GM18505 (cell line): ENCODE measurements around the gene TRABD.

ENCODE experiments used
- ATAC-seq: cut with Tn5 transposase; IDR thresholded peaks from one replicate; pipeline ENCODE4 v1.9.1; 2021; ENCODE audit not compliant: unreplicated experiment
- POLR2A ChIP-seq: IDR thresholded peaks from 4 replicates; pipeline ENCODE4 v1.6.1; 2011; ENCODE audit warnings: borderline replicate concordance; ENCODE audit not compliant: insufficient read depth, insufficient read length; ENCODE audit errors: extremely low read depth

TRABD gene

GRCh38 chr22:50175921-50176849, 9.5 kb upstream of the TRABD start:
- no peak for TF ChIP-seq POLR2A
- no peak for ATAC-seq

- no peak for ATAC-seq
- TF ChIP-seq POLR2A: no peak
Measured at GRCh38 chr22:50176850-50177536, 8.7 kb upstream of the TRABD start.

GRCh38 chr22:50177537-50178470, 7.9 kb upstream of the TRABD start:
- no peak for ATAC-seq
- TF ChIP-seq POLR2A: no peak

GRCh38 chr22:50178471-50178864, 7.2 kb upstream of the TRABD start:
- no peak for ATAC-seq
- no peak for TF ChIP-seq POLR2A

- ATAC-seq: no peak
- no peak for TF ChIP-seq POLR2A
Measured at GRCh38 chr22:50178871-50179869, 6.5 kb upstream of the TRABD start.

- TF ChIP-seq POLR2A: no peak
- ATAC-seq: no peak
Measured at GRCh38 chr22:50179937-50180726, 5.6 kb upstream of the TRABD start.

GRCh38 chr22:50180727-50181521, 4.8 kb upstream of the TRABD start:
- ATAC-seq: no peak
- TF ChIP-seq POLR2A: no peak

DNA sequence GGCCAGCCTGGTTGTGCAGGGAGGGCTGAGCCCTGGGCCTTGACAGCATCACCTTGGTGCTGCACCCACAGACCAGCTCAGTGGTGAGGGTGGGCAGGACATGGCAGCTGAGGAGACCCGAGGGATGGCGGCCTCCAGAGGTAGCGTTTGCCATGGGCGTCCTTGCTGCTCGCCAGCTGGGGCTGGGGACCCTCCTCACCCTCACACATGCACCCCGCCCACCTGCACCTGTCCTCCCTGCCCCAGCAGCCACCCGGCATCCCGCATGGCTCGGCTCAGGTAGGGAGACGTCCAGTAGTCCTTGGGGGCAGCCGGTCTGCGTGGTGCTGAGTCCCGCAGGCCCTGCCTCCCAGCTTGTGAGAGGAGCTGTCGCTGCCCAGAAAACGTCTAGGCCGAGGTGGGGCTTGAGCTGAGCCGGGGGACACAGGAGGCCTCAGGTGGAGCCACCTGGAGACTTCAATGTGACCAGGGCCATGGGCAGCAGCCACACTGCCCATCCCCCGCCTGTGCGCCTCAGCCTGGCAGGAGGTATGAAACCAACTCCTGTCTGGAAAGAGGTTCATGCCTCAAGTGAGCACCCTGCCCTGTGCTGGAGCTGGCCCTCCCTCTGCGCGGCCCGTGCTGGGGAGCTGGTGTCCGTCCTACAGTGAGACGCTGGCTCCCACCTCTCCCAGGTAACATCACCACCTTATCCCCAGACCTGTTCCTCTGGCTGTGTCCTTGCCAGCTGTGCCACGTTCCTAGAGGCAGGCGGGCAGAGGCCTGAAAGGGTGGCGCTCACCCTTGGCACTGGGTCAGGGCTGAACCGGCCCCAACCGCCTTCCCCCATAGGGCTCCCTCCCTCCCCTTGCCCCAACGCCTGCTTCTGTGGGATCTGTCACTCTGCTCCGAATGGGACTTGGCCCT, 3.3 kb upstream of the TRABD start:
- TF ChIP-seq POLR2A: no peak
- no peak for ATAC-seq

- no peak for ATAC-seq
- no peak for TF ChIP-seq POLR2A
Measured at GRCh38 chr22:50183141-50183971, 2.4 kb upstream of the TRABD start.
